Stimulated activated CD4-positive, alpha-beta T cell treated with anti-CD3 and anti-CD28 coated beads, Interleukin-12 subunit alpha, Interleukin-12 subunit beta, amount 100 ng/mL, for 24 hours (primary cell): ENCODE data around the gene EEF2KMT.

Experiments used
- DNase-seq, 2 experiments: peaks; one replicate each; pipeline ENCODE4 v3.0.0-alpha.2; 2020; ENCODE audit warnings: low read depth in 2 of 2

EEF2KMT gene

DNA sequence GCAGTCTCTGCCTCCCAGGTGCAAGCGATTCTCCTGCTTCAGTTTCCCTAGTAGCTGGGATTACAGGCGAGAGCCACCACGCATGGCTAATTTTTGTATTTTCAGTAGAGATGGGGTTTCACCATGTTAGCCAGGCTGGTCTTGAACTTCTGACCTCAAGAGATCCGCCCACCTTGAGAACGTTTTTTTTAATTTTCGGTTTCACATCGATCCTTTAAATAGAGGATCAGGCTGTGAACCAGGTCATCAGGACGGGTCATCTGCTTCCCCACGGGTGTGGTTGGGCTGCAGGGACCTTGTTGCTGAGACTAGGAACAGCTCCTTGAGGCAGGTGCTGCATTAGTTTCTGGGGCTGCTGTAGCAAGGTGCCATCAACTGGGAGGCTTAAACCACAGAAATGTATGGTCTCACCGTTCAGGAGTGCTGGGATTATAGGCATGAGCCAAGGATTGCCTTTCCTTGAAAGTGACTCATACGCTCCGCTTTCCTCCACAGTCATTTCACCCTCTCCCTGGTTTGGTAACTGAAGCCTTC, 55.9 kb downstream of the EEF2KMT start:
- DNase-seq = no peak

DNA sequence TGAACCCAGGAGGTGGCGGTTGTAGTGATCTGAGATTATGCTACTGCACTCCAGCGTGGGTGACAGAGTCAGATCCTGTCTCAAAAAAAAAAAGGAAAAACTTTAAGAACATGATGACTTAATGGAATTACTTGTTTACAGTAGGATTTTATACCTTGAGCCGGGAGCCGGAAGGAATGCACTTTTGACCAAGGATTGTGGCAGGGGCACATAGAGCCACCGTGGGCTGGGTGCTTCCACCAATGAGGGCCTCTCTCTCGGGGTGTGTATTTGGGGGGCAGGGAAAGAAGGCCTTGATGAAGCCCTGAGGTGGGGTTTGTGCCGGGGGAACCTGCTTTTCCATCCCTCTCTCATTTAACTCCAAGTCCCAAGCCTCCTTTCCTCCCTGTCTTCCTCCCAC, 57.1 kb downstream of the EEF2KMT start:
- no peak for DNase-seq

DNA sequence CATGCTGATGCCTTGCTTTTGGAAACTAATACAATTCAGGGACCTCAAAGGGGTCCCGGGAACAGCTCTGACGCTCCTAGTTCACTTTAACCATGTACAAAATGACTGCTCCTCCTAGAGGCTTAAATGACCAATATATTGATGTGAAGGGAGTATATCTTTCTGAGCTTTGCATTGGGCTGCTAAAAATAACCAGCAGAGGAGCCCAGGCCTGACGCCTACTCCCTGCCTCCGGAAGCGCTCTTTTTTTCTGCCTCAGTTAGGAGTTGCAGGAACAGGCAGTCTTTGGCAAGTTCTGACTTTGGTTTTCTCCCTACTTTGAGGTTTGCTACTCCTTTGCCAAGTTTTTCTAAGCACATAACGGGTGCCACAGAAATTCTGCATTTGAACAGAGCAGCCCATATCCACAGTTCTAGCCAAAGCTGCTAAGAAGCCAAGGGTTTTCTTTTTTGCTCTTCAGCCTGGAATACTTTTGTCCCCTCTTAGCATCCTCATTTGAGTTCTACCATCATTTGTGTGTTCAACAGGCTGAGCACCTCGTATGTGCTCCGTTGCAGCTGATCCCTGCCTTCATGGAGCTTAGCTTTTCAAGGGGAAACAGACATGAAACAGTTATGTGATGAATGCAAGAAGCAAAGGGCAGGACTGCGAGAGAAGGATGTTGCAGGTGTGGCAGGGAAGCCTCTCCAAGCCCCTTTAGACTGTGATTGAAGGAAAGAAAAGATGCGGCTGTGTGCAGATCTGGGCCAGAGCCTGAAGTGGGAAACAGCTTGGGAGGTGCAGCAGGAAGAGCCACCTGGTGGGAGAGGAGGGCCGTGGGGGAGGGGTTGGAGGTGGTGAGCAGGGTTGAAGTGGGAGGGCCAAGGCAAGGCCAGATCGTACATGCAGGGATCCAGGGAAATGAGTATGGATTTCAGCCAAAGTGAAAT, 61.1 kb downstream of the EEF2KMT start:
- DNase-seq = no peak

DNA sequence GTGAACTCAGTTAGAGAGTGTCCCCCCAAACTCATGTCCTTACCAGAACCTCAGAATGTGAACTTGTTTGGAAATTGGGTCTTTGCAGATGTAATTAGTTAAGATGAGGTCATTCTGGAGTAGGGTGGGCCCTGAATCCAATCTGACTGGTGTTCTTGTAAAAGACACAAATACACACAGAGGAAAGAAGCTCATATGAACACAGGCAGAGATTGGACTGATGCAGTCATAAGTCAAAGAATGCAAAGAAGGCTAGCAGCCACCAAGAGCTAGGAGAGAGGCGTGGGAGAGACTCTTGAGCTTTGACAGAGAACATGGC, 61.7 kb downstream of the EEF2KMT start:
- no peak for DNase-seq
